Measurements from ENCODE around the gene SMPD2.

GRCh38 chr6:109461733-109462526 lies 21.4 kb downstream of the SMPD2 start:
- TF ChIP-seq ZNF324 (tag by site-specific recombination; IDR thresholded peaks at IDR 0.05) (no peak), ZBTB44 (tag by site-specific recombination; IDR thresholded peaks at IDR 0.05) (no peak), ZNF138 (tag by site-specific recombination; IDR thresholded peaks at IDR 0.05; ENCODE audit: borderline replicate concordance) (no peak)

Data from HEK293 (cell line).